NCI-H2196 treated with DMSO at 0.1 percent for 48 hours (cell line): ENCODE measurements around the gene SRCIN1.
A peak's percentile ranks its signal among the peaks of the same experiment; 100 is the strongest.

Experiments used
- DNase-seq: peaks from one replicate; lab custom pipeline; 2025; ENCODE audit not compliant: unreplicated experiment; lab: John Stamatoyannopoulos, UW

SRCIN1 gene

DNA sequence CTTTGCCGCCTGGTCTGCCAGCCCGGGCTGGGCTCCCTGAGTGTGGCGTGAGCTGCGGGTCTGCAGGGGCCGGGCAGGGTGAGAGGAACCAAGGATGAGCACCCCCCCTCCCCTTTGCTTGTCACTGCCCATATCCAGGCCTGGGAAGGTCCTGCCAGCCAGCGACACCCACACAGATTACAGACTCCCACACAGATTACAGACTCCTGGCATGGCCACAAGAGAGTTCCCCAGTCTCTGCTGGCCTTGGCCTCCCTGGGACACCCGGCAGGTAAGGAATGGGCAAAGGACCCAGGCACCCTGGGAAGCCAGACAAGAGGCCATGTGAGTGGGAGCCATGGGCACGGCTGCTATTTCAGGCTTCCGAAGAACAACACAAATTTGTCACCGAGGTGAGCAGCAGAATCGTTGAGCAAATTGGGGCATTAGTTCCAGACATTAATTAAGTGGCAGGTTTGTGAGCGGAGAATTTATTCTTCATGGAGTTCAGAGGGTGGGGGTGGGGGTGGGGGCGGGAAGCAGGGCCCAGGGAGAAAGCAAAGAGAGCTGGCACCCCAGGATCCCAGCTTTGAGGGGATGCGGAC lies 41.4 kb downstream of the SRCIN1 start:
- no peak for DNase-seq

DNA sequence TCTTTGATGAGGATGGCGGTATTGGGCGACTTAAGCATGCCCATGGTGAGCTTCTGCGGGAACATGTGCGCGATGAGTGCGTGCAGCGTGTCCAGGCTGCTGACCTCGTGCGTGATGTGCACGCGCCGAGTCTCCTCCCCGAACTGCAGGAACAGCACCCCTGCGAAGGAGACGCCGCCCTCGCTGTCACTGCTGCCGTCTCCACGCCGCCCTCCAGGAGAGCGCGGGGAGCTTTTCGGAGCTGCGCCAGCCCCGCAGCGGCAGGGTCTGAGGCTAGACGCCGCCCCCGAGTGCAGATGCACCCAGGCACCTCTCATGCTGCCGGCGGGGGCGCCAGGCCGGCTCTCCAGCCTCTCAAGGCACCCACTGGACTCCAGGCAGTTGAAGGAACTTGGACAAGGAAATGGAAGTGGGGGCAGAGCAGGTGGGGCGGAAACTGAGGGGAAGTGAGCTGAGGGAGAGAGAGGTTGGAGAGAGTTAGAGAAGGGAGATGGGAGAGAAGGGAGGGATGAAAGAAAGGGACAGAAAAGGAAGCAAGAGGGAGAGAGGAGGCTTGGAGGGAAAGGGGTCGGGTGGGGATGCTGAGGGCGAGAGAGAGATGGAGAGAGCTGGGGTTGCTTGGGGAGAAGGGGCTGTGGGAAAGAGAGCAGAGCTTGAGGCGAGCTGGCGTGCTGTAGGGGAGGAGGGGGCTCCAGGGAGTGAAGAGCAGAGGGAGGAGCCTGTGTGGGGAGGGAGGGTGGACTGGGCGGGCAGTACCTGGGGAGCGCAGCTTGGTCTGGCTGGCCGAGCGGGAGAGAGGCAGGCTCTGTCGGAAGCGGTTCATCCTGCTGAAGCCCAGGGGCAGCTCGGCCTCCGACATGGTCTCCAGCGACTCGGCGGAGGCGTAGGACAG lies 42.1 kb downstream of the SRCIN1 start:
- no peak for DNase-seq

DNA sequence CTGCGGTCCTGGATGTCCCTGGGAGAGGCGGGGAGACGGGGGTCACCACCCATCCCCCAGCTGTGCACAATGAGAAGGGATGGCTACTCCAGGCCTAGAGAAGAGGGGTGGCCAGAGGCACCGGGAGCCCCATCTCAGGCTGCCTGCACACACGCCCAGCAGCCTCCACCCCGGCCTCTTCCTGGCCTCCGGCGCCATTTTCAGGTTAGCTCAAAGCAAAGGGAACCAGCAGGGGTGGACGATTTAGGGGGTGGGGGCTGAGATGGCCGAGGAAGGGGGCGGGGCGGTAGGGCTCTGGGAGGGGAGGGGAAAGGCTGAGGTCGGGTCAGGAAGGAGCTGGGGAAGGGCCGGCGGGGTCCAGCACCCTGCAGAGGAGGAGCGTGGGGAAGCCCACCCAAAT lies 42.8 kb downstream of the SRCIN1 start:
- DNase-seq: no peak

DNA sequence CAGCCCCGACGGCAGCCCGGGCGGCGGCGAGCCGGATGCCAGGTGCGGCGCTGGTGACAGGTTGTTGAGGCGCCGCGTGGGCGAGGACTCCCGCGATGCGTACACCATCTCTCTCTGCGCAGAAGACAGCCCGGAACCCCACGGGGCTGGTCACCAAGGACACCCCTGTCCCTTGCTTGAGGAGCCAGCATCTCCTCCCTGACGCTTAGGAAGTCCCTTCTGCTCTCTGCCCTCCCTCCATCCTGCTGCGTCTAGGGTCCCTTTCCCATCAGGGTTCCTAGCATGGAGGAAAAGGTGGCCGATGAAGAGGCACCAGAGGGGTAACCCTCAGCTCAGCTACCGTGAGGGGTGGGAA lies 43.6 kb downstream of the SRCIN1 start:
- no peak for DNase-seq

DNA sequence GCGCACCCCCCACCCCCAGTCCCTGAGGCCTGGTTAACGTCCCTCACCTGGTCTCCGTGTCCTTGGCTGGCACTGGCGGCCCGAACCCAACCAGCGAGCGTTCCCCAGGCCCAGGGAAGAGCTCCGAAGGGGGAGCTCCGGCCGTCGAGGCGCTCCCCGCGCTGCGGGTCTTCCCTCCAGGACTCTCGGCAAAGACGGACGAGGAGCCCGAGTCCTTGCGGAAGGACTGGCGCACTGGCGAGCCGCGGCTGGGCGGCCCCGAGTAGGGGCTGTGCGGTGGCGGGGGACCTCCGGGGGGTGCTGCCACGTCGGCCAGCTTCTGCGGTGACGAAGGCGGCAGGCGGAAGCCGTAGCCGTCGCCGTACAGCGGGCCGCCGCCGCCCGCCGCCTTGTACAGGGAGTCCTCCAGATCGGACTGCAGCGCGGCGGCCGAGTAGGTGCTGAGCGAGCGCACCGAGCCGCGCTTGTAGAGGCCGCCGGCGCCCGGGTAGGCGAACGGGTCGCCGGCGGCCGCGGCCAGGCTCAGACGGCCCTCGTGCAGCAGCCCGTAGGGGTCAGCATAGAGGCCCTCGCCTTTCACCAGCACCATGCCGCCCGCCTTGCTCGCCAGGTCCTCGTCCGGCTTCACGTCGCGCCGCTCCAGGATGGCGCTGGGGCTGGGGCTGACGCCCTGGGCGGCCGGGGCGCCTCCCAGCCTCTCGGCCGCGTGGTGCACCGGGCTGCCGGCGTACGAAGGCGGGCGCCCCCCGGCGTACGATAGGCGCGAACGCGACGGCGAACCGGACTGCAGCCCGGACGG lies 44.1 kb downstream of the SRCIN1 start:
- no peak for DNase-seq

DNA sequence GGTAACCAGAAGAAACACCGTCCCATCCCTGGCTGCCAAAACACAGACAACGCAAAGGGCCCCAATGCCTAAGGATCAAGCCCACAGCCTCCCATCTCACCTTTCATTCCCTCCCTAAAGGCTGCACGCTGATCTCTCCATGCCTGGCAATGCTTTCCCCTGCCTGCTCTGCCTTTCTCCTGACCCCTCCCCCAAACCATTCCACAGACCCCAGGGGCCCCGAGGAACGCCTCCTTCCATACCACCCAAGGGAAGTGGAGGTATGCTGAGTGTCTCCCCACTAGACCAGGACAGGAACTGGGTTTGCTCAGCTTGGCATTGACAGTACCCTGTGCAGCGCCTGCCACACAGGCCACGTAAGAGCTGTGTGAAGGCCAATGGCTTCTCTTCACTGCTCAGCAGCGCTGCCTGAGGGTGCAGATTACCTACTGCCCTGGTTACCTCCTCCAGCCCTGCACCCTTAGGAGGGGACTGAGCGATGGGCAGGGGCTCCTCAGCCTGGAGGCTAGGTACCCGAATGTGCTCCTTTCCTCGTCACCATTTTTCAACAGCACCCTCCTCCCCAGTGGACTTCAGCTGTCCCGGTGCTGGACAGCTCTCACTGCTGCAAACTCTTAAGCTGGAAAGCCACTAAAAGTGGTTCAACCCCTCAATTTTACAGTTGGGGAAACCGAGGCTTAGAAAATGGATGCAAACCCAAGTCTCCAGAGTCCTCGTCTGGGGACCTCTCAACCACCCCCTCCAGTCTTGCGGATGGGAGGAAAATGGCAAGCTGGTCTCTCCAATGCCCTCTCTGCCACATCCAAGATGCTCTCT lies 45.0 kb downstream of the SRCIN1 start:
- no peak for DNase-seq

DNA sequence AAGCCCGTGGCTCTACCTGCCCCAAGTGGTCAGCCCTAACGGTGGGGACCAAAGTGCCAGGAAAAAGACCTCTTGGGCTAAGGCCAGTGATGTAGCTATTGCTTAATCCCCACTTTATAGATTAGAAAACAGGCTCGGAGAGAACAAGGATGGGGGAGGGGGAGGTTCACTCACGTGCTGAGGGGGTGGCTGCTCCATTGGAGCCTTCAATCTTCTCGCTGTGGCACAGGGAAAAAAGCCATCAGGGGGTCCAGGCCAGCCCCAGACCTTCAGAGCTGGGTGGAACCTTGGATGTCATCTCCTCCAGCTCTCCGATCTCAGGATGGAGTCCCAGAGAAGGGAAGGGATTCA lies 45.9 kb downstream of the SRCIN1 start:
- DNase-seq: no peak

DNA sequence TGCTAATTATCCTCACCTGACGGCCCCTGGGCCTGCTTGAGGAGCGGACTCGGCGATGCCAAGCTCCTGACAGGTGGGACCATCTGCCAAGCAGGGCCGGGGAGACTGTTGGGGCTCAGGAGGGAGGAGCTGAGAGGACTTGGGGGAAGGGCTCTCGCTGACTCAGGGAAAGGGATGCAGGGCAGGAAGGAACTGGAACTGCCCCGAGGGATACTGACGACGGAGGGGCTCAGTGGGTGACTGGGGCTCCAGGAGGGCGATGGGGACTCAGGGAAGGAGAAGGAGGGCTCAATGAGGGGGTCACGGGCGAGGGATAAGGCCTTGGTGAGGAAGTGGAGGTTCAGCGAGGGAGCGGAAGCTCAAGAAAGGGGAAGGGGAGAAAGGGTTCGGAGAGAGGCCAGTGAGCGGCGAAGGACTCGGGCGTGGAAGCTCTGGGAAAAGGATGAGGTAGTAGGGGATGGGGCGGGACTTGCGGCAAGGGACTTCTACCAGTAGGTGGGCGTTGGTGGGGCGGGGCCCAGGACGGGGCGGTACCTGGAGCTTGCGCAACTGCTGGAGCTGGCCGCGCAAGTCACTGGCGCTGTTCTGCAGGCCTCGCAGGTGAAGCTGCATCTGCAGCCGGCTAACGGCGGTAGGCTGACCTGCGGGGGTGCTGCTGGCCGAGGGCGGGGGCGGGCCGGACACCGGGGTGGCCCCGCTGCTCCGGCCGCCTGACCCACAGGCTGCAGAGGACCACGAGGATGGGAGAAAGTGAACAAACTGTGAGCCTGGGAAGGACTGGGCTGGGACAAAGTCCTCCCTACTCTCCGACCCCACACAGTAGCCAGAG lies 46.5 kb downstream of the SRCIN1 start:
- DNase-seq: peak; percentile 66

DNA sequence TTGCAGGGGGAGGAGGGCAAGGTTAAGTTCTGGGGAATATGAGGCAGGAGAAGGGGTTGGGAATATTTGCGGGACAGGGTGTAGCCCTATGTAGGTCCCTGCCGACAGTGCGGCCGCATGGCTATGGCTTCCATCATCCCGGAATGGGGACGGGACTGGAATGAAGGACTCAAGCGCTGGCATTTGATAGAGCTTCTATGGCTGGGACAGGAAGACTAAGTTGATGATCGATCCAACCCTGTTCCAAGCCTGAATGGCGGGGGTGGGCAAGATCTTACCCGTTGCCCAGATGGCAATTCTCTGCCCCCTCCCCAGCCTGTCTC lies 47.1 kb downstream of the SRCIN1 start:
- DNase-seq: no peak

DNA sequence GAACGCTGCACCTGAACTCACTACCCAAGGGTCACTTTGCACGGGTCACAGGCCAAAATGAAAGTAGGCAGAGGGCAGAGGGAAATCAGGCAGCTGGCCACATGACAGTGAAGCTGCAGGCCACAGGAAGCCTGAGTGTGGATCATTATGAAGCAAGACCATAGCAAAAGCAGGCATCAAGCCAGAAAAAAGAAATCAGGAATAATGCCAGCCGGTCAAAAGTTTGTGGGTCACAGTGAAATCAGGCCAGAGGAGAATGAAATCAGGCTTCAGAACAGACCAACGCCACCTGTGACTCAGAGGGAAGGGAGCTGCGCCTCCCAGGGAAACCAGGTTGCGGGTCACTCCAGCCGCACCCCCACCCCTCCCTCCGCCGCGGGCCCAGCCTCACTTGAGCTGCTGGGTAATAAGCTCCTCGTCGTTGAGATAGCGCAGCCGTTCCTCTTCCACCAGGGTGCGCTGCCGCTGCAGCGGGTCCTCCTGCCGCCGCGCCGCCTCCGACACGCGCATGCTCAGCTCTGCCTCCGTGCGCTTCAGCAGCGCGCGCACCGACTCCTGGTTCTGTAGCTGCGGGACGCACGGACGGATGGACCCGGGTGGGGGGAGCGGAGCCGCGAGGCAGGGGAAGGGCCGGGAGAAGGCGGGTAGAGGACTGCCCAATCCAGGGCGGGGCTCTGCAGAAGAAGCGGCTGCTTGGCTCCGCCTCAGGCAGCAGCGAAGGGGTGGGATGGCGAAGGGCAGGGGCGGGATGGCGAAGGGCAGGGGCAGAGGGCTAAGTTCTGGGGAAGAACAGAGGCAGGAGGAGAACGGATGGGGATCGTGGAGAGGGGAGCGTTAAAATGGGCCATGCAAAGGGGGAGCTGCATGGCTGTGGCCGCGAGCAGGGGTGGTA lies 47.7 kb downstream of the SRCIN1 start:
- peak; percentile 61 for DNase-seq

DNA sequence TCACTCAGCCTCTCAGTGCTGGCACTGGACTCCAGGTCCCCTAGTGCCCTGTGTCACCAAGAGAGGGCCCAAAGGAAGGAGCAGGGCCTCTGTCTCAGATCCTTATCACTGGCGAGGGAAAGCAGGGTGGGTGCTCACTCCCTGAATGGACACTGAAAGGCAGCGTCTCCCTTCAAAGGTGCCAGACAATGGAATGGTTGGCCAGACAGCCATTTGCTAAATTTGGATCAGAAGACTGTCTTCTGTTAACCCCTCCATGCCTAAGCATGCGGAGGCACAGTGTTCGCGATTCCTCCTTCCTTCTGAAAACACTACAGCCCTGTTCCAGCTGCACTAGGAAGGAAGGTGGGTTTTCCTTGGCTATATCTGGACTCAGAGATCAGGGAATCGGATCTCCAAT lies 48.4 kb downstream of the SRCIN1 start:
- DNase-seq: no peak

DNA sequence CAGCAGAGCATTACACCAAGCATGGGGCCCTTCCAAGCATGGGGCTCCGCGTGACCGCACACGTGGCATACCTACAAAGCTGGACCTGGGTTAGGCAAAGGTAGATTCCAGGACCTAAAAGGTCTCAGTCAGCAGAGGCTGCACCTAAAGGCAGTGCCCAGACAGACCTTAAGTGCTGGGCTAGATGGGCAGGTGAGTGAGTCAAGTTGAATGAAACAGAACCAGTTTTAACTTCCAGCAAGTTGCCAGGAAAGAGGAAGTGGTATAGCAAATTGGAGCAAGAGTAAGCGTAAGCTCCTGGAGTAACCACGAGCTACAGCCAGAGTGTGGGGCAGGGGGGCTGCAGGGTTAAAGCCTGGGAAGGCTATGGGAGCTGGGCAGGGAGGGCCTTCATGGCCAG lies 49.5 kb downstream of the SRCIN1 start:
- no peak for DNase-seq

DNA sequence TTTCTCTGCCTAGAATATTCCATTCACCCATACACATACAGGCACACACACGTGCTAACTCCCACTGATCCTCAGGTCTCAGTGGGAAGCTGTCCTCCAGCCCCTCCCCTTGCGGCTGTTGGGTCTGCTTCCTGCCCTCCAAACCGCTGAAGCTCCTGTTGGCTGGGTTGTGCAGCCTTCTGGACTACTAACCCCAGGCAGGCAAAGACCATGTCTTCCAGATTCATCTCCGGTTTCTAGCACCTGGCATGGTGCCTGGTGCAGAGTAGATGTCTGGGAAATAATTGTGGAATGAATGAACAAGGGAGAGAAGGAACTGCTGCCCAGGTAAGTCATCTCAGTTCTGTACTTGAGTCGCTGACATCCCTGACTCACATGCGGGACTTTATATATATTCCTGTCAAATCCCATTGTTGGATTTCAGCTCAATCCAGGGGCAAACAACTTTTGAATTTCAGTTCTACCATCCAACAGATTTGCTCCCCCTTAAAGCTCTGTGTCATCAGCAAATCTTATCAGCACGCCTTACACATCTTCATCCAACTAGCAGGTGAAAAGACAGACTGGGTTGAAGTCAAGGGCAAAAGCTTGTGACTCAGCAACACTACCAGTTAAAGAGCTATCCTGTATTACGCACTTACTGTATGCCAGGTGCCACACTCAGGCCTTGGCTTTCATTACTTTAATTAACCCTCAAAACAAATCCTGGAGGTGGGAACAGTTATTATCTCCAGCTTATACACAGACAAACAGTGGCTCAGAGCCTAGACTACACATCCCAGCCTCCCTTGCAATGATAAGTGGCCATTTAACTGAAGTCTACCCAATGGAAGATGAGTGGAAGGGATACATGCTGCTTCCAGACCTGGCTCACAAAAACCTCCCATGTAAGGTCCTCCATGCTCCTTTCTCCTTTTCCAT lies 51.1 kb downstream of the SRCIN1 start:
- peak; percentile 51 for DNase-seq

DNA sequence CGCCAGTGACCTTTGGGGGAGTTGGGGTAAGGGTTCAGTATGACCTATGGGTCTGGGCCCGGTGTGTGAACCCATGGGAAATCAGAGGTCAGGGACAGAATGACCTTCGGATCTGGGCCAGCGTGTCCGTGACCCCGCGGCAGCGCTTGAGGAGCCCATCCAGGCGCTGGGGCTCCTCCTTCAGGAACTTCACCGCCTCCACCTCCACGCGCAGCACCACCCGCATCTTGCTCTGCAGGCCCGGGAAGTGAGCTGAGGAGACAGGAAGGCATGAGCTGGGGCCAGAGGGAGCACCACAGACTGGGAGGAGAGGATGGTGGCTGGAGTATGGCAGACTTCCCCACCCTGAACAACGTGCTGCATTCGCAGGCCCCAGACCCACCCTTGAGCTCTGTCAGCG lies 53.4 kb downstream of the SRCIN1 start:
- no peak for DNase-seq

DNA sequence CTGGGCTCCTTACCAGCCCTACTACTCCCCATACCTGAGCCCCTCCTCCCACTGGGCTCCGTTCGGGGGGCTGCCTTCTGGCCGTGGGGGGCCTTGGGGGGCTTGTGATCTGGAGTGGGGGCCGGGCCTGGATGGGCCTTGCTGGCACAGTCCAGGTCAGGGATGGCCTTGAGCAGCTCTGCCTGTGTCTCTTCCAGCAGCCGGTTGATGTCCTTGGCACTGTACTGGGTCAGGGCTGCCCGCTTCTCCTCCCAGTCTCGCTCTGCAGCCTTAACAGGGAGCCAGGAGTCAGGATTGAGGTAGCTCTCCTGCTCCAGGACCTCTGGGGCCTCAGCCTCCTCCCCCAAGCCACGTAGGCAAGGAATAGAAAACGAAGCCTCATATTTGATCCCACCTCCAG lies 54.6 kb downstream of the SRCIN1 start:
- DNase-seq: no peak

DNA sequence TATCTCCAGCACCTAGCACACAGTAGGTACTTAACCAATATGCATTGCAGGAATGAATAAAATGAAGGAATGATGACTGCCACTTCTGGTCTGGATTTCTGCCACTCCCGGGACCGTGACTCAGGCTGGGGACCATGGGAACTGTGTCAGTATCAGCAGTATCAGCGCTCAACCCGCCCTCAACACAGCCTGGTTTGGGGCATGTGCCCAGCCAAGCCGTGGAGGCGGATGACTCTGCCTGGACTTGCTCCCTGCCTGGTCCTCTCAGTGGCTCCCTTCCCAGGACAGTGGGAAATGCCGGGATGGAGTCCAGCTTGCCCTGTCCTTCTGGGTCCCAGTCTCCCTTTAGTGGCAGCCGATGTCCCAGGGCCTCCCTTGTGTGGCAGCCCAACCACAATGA lies 55.1 kb downstream of the SRCIN1 start:
- no peak for DNase-seq

DNA sequence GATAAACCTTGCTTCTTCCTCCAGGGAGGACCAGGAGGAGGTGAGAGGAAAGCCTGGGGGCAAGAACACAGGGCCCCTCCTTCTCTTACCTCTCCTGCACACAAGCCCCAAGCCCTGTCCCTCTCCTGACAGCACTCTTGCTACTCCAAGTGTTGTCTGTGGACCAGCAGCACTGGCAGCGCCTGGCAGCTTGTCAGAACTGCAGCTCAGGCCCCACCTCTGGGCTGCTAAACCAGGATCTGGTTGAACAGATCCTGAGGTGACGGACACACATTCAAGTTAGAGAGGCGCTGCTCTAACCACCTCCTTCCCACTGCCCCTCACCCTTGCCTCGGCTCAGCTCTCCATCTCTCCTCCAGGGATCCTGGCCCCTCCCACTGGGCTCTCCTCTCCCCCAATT lies 56.5 kb downstream of the SRCIN1 start:
- no peak for DNase-seq

DNA sequence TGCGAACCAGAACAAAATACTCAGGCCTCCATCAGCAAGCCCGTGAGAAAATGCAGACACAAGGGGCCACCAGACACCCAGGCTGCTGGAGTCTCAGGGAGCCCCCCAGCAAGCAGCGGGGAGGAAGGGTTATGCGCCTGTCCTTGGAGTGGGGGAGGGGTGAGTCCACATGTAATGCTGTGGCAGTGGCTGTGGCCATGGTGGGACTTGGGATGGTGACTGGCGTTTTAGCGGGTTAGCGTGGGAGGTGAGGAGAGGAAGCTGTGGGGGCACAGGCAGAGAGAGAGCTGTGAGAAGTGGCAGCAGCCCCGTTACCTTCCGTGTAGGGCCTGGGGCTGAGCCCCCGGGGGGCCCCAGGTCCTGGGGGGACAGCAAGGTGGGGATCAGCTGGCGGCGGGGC lies 58.3 kb downstream of the SRCIN1 start:
- no peak for DNase-seq

DNA sequence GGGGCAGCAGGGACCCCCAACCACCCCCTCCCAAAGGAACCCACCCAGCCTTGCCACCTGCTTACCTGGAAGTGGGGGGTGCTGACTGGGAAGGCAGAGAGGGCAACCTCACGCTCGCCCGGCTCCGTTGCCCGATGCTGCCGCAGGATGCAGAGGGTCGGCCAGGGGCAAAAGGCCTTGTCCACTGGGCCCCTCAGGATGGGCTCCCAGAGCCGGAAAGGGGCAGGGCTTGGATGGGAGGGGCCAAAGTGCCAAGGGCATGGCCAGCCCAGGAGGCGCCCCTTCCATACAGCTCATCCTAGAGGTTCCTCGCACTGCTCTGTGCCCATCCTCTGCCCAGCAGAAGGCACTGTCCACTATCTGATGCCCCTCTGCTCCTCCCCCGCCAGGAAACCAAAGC lies 59.4 kb downstream of the SRCIN1 start:
- no peak for DNase-seq
